ENCODE data around the gene CLEC20A.

Gene CLEC20A

GRCh38 chr1:178472531-178472930 lies 24.2 kb downstream of the CLEC20A start:
- no peak for DNase-seq (ENCODE audit: low spot score)

DNA sequence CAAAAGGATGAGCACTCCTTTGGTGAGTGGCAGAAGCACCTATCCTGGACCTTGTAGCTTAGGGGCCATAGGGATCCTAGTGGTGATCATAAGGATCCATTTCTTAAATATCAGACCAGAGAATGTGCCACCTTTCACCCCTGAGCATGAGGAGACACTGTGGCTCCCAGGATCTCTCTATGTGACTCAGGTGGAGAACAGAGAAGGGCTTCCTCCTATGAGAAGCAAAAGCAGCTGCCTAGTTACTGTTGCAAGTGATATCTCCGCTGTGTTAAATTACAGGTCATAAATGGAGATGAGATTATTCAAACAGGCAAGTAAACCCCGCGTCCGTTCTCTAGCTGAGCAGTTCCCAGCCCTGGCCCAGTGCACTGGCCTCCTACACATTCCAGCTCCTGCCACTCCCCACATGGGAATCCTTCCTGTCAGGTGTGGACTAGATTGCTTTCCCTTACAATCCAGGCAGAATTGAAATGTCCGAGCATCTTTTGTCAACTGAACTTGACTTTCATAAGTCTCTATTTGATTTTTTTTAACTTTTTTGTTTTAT lies 26.3 kb downstream of the CLEC20A start:
- DNase-seq (ENCODE audit: low spot score), result no peak

GRCh38 chr1:178467837-178468236 lies 28.9 kb downstream of the CLEC20A start:
- DNase-seq (ENCODE audit: low spot score), result no peak

DNA sequence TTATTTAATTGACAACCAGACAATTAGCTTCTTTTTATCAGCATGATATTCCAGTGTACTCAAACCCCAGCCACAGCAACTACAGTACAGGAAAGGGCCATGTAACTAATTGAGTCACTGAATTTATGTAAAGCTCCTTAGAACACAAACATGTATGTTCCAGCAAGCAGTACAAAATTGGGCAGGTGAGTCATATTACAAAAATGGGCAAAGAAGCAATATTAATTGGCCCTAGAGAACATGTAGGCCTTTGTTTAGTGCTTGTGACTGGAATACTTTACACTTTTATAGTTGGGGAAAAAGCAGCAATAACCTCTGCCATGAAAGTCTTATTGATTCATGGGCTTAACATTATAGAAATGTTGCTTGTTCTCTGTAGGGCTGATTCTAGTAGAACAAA lies 31.8 kb downstream of the CLEC20A start:
- no peak for DNase-seq (ENCODE audit: low spot score)

- no peak for DNase-seq (ENCODE audit: low spot score)
These were observed 32.2 kb downstream of the CLEC20A start for GRCh38 chr1:178464566-178464965.

GRCh38 chr1:178464141-178464540 lies 32.6 kb downstream of the CLEC20A start:
- DNase-seq (ENCODE audit: low spot score), result no peak

GRCh38 chr1:178461701-178462100 lies 35.1 kb downstream of the CLEC20A start:
- DNase-seq (ENCODE audit: low spot score), result no peak

- DNase-seq (ENCODE audit: low spot score), result no peak
These were observed 35.7 kb downstream of the CLEC20A start for GRCh38 chr1:178461104-178461503.

DNA sequence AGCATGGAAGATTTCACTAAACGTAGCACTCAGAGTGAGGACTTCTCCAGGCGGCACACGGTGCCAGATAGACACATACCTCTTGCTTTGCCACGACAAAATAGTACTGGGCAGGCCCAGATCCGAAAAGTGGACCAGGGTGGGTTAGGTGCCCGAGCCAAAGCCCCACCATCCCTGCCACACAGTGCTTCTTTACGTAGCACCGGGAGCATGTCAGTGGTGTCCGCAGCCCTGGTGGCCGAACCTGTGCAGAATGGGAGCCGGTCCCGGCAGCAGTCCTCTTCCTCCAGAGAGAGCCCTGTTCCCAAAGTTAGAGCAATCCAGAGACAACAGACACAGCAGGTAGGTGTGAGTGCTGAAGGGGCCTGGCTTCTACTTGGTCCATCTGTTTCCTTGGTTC lies 38.6 kb downstream of the CLEC20A start:
- no peak for DNase-seq (ENCODE audit: low spot score)

DNA sequence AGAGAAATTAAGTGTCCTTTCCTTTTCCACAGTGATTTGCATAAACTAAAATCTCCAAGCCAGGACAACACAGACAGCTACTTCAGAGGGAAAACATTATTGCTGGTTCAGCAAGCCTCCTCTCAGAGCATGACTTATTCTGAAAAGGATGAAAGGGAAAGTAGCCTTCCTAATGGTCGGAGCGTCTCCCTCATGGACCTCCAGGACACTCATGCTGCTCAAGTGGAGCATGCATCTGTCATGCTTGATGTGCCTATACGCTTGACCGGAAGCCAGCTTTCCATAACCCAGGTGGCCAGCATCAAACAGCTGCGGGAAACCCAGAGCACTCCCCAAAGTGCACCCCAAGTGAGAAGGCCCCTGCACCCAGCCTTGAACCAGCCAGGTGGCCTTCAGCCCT lies 39.1 kb downstream of the CLEC20A start:
- DNase-seq (ENCODE audit: low spot score), result no peak

DNA sequence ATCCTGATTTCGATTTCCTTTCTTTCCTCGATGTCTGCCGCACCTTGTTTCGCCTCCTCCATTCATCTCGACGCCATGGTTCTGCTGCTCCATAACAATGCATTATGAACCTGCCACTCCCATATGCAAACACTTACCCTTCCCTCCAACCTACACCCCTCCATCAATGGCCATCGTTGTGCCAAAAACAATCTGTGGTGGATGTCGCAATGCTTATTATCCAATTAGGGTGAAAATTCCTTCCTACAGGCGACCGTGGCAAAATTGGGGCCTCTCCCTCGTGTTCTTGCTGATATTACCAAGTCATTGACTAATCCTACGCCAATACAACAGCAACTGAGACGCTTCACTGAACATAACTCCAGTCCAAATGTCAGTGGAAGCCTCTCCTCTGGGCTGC lies 40.3 kb downstream of the CLEC20A start:
- DNase-seq (ENCODE audit: low spot score), result no peak

DNA sequence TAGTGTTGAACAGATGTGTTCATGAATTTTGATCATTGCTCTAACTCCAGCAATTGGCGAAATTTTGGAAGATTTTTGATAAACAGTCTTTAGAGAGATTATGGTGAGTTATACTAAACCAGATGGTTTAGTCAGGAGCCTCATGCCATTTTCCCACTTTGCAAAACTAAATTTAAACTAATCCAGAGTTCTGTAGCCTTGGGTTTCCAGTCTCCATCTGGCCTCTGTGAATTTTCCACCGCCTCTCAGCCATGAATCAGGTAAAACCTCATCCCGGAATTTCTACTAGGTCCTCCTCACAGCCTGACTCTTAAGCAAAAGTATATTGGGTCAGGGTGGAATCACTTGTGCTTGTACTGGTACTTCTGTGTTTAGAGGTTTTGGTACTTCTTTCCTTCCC lies 44.8 kb downstream of the CLEC20A start:
- no peak for DNase-seq (ENCODE audit: low spot score)

DNA sequence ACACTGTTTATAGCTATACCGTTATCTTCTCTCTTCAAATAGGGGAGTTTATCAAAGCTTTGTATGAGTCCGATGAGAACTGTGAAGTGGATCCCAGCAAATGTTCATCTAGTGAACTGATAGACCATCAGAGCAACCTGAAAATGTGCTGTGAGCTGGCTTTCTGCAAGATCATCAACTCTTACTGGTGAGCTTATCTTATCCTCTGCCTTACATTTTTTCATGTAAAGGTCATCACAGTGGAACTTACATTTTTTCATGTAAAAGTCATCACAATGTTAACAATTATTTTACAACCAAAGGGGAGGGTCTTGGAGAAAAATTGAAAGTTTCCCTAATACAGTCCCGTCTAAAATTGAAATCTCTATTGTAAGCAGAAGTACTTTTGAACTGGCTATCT lies 45.2 kb downstream of the CLEC20A start:
- DNase-seq (ENCODE audit: low spot score), result no peak

- DNase-seq (ENCODE audit: low spot score), result no peak
These were observed 45.9 kb downstream of the CLEC20A start for GRCh38 chr1:178450871-178451270.

DNA sequence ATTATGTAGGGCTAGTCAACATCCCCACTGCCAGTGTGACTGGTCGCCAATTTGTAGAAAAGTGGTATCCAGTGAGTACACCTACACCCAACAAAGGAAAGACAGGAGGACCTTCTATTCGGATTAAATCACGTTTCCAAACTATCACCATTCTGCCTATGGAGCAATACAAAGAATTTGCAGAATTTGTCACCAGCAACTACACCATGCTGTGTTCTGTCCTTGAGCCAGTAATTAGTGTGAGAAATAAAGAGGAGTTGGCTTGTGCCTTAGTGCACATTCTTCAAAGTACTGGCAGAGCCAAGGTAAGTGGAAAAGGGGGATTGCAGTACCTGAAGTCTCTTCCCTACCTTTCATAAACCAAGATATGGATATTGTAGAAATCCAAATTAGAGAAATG lies 53.8 kb downstream of the CLEC20A start:
- no peak for DNase-seq (ENCODE audit: low spot score)

GRCh38 chr1:178438432-178438831 lies 58.3 kb downstream of the CLEC20A start:
- DNase-seq (ENCODE audit: low spot score), result no peak

DNA sequence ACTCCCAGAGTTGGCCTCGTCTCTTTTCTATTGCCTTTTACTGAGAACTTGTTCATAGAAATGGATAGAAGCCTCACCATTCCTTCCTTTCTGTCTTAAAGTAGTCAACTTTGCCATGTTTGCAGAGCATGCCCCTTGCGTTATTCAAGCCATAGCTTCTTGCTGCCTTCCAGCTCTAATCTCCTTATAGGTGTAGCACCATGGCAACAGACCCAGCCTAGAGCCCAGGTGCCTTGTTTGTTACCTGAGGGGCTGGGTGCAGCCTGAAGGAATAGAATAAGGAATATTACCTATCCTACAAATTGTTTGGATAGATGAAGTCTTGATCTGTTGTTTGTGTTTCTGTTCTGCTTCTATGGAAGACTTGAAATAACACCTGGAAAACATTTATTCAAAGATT lies 59.9 kb downstream of the CLEC20A start:
- no peak for DNase-seq (ENCODE audit: low spot score)

DNA sequence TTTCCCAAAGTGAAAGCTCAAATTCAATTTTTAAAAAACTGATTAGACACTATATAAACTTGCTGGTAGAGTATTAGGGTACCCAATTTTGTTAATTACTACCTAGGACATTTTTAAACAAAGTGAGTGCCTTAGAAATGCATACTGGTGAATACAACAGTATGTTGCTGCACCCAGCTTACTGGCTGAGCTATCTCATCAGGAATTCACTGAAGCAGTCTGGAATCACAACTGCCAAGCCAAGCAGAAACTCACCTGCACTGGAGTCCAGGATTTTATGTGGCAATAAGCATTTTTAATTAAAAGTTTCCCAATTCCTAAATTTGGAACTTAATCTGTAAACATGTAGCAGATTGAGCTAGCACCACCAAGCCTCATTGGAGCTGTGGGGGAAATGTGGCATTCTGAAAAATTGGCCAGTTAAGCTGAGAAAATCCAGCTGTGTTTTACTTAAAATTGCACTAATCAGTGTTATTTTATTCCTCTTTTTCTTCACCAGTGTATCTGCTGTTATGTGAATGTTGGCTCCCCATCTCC lies 61.8 kb downstream of the CLEC20A start:
- DNase-seq (ENCODE audit: low spot score), result no peak

DNA sequence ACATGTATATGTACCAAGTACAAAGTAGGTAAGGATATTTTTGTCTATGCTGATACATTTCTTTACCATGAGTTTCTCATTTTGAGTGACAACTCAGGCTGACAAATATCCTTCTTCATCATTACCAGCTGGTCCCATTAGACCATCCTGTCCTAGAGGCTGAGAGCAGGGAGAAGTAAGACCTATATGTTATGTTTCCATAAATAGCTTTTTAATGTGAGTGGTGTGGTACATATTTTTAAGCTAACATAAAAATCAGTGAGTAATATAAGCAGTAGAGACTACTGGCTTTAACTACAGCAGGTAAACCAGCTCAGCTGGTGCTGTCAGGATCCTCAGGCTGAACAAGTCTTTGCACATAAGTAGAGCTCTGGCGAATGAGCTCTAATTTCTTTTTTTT lies 62.4 kb downstream of the CLEC20A start:
- no peak for DNase-seq (ENCODE audit: low spot score)

Data from left forelimb (tissue), 1 donor.